CD14-positive monocyte (primary cell): ENCODE data around the gene ACTG1. TPM values are rescaled to one million over a fixed set of nuclear protein-coding genes. Genes with fewer than 3 reads are reported as not detected.

Source experiments
- DNase-seq, 3 donors: peaks; one replicate each; pipeline ENCODE4 v3.0.0-alpha.2; 2011 to 2022
- H2AFZ ChIP-seq: 2 replicates; pipeline ENCODE4 v1.6.0; 2012; ENCODE audit warnings: mild to moderate bottlenecking, low read depth, low read length, inconsistent platforms; ENCODE audit not compliant: insufficient read depth, poor library complexity, severe bottlenecking
- H3K27ac ChIP-seq, 2 donors: 1 replicate in 1 of 2; 2 replicates in 1 of 2; pipeline ENCODE4 v1.5.1; 2012 to 2013; ENCODE audit warnings: low read length in 2 of 2, control low read depth in 1 of 2, inconsistent platforms in 1 of 2, low read depth in 1 of 2, mild to moderate bottlenecking in 1 of 2
- H3K27me3 ChIP-seq, 2 donors: one replicate each; pipeline versions ENCODE4 v1.6.0 to v1.6.1; 2011 to 2013; ENCODE audit warnings: low read length in 2 of 2; ENCODE audit not compliant: control insufficient read depth in 2 of 2, insufficient read depth in 2 of 2
- H3K36me3 ChIP-seq, 2 donors: replicated peaks in 1 of 2; 1 replicate in 1 of 2; 2 replicates in 1 of 2; pipeline versions ENCODE4 v1.5.1 to v1.6.1; 2012 to 2013; ENCODE audit warnings: low read length in 2 of 2, control low read depth in 1 of 2, inconsistent platforms in 1 of 2, mild to moderate bottlenecking in 1 of 2; ENCODE audit not compliant: insufficient read depth in 2 of 2, control insufficient read depth in 1 of 2
- H3K4me1 ChIP-seq, 2 donors: 1 replicate in 1 of 2; 2 replicates in 1 of 2; pipeline versions ENCODE4 v1.5.1 to v1.6.1; 2012 to 2013; ENCODE audit warnings: low read length in 2 of 2, control low read depth in 1 of 2, inconsistent platforms in 1 of 2, mild to moderate bottlenecking in 1 of 2, moderate library complexity in 1 of 2; ENCODE audit not compliant: insufficient read depth in 2 of 2, control insufficient read depth in 1 of 2
- H3K4me2 ChIP-seq: replicated peaks from 2 replicates; pipeline ENCODE3; 2012; ENCODE audit warnings: low read length, moderate library complexity, mild to moderate bottlenecking; ENCODE audit not compliant: poor library complexity, severe bottlenecking; ENCODE audit errors: extremely low read depth
- H3K4me3 ChIP-seq, 3 experiments: fragments of 200-600 bp in 1 of 3; sonication (generic) in 1 of 3; replicated peaks in 1 of 3; 1 replicate in 2 of 3; 2 replicates in 1 of 3; pipeline ENCODE4 v1.5.1; 2011 to 2013; ENCODE audit warnings: low read length in 3 of 3, mild to moderate bottlenecking in 3 of 3, control low read depth in 2 of 3, low read depth in 2 of 3, inconsistent platforms in 1 of 3, moderate library complexity in 1 of 3
- H3K79me2 ChIP-seq: 2 replicates; pipeline ENCODE4 v1.6.0; 2012; ENCODE audit warnings: mild to moderate bottlenecking, control low read depth, inconsistent platforms, low read length, moderate library complexity; ENCODE audit not compliant: insufficient read depth
- H3K9ac ChIP-seq: 2 replicates; pipeline ENCODE4 v1.6.0; 2017; ENCODE audit warnings: low read length, mild to moderate bottlenecking; ENCODE audit not compliant: insufficient read depth, poor library complexity, severe bottlenecking
- H3K9me3 ChIP-seq, 2 donors: replicated peaks in 1 of 2; 1 replicate in 1 of 2; 2 replicates in 1 of 2; pipeline versions ENCODE4 v1.5.1 to v1.6.1; 2012 to 2013; ENCODE audit warnings: low read length in 2 of 2, control low read depth in 1 of 2; ENCODE audit not compliant: control insufficient read depth in 1 of 2, insufficient read depth in 1 of 2
- H4K20me1 ChIP-seq: 2 replicates; pipeline ENCODE4 v1.6.0; 2012; ENCODE audit warnings: mild to moderate bottlenecking, low read length, control low read depth, moderate library complexity; ENCODE audit not compliant: insufficient read depth
- H3K27ac Mint-ChIP-seq, 7 donors: one replicate each; pipeline ENCODE4 v1.8.0; 2020; ENCODE audit warnings: mild to moderate bottlenecking in 7 of 7, mixed read lengths in 7 of 7, moderate library complexity in 6 of 7, inconsistent platforms in 2 of 7
- H3K27me3 Mint-ChIP-seq, 3 donors: one replicate each; pipeline ENCODE4 v1.8.0; 2021 to 2022; ENCODE audit warnings: low read depth in 3 of 3, mild to moderate bottlenecking in 3 of 3, mixed read lengths in 3 of 3, moderate library complexity in 3 of 3, inconsistent platforms in 1 of 3
- H3K36me3 Mint-ChIP-seq, 2 donors: one replicate each; pipeline ENCODE4 v1.8.0; 2020; ENCODE audit warnings: mixed read lengths in 2 of 2, inconsistent platforms in 1 of 2, mild to moderate bottlenecking in 1 of 2
- H3K4me1 Mint-ChIP-seq: one replicate; pipeline ENCODE4 v1.8.0; 2020; ENCODE audit warnings: mild to moderate bottlenecking, mixed read lengths
- H3K4me3 Mint-ChIP-seq, 2 donors: one replicate each; pipeline ENCODE4 v1.8.0; 2020; ENCODE audit warnings: mild to moderate bottlenecking in 2 of 2, mixed read lengths in 2 of 2, moderate library complexity in 1 of 2
- H3K9me3 Mint-ChIP-seq, 7 donors: one replicate each; pipeline ENCODE4 v1.8.0; 2020 to 2022; ENCODE audit warnings: mixed read lengths in 7 of 7, mild to moderate bottlenecking in 6 of 7, moderate library complexity in 6 of 7, inconsistent platforms in 2 of 7
- CTCF ChIP-seq: fragments of 200-600 bp; IDR thresholded peaks from one replicate; pipeline ENCODE4 v1.8.0; 2022; ENCODE audit warnings: antibody characterized with exemption, mild to moderate bottlenecking
- WGBS: methylation state at CpG from one replicate; pipeline ENCODE4 v1.1.5; 2013; ENCODE audit warnings: missing lambda C conversion rate; ENCODE audit not compliant: insufficient coverage; 5-methylcytosine and 5-hydroxymethylcytosine counted together
- intact Hi-C, 2 donors: fragments of 100-400 bp; cut with micrococcal nuclease; formaldehyde crosslinking; loops; one replicate each; pipeline versions ENCODE4 v1.15.0 to v1.15.1; 2023
- polyA plus RNA-seq, 3 donors: library from polyadenylated mRNA; depleted of rRNA in 1 of 3; unstranded in 2 of 3; stranded (reverse) in 1 of 3; fragments of 300-500 nt in 2 of 3; fragments of >200 nt in 1 of 3; fragmentation: Illumina TruSeq in 2 of 3; gene quantifications; 1 replicate in 2 of 3; 2 replicates in 1 of 3; pipeline ENCODE4 v1.2.3, GENCODE V29; 2012 to 2021

Gene ACTG1
- polyA plus RNA-seq, 3 donors, result 1,133 to 3,195 (median 1,620) TPM

GRCh38 chr17:81514489-81514738 lies 1.8 kb upstream of the ACTG1 start:
- 0% methylated on average over 28 of the region's 34 CpGs for whole genome bisulfite sequencing
- H3K4me3 Mint-ChIP-seq, result peak overlapping the region; percentile 82 to 84
- peak overlapping the region; percentile 91 for H3K4me2 ChIP-seq
- no peaks in the 10 kb centered on the region for H3K27me3 ChIP-seq
- H3K27me3 Mint-ChIP-seq, result peaks cover 0 to 2% (median 0%) of the 10 kb centered on the region in 3 donors
- peaks cover 0 to 3% (median 0%) of the 10 kb centered on the region in 7 donors for H3K9me3 Mint-ChIP-seq
- DNase-seq, result no peak
- peak overlapping the region; percentile 84 to 89 for H3K27ac ChIP-seq
- H3K4me3 ChIP-seq, result peak overlapping the region; percentile 60 to 94 (median 73)
- peaks cover 61% of the 10 kb centered on the region for H3K4me1 Mint-ChIP-seq
- peak overlapping the region; percentile 77 for H2AFZ ChIP-seq
- peak overlapping the region; percentile 82 for H3K9ac ChIP-seq
- H3K36me3 Mint-ChIP-seq, result peaks cover 28 to 32% of the 10 kb centered on the region in 2 donors
- H3K36me3 ChIP-seq, result peaks cover 20 to 21% of the 10 kb centered on the region in 2 donors
- intact Hi-C loops, result loop anchor here (2.0 to 5.0 kb wide), 3 partner anchors 38 to 117 kb away; partner anchors contain the start of genes BAHCC1 (in 1 of the 2) and FAAP100 (in 1 of the 2)
- peak overlapping the region; percentile 60 to 86 (median 79) for H3K27ac Mint-ChIP-seq
- H4K20me1 ChIP-seq, result peaks cover 42% of the 10 kb centered on the region
- no peaks in the 10 kb centered on the region for H3K9me3 ChIP-seq
- peaks cover 73 to 88% of the 10 kb centered on the region in 2 donors for H3K4me1 ChIP-seq
- peaks cover 82% of the 10 kb centered on the region for H3K79me2 ChIP-seq
- TF ChIP-seq CTCF, result no peak

GRCh38 chr17:81513753-81514488 lies 1.3 kb upstream of the ACTG1 start:
- Mint-ChIP-seq H3K36me3 (peaks cover 33 to 37% of the 10 kb centered on the region in 2 donors), H3K27me3 (peaks cover 0 to 2% (median 0%) of the 10 kb centered on the region in 3 donors), H3K4me1 (peaks cover 66% of the 10 kb centered on the region), H3K9me3 (peaks cover 0 to 3% (median 0%) of the 10 kb centered on the region in 7 donors), H3K27ac (peak overlapping the region; percentile 79 to 94 (median 88)), H3K4me3 (peak overlapping the region; percentile 82 to 88)
- peak in 2 of 3 donors; percentile 37 to 41 for DNase-seq
- Histone ChIP-seq H3K27ac (peak overlapping the region; percentile 84 to 89), H3K9me3 (no peaks in the 10 kb centered on the region), H3K4me1 (peaks cover 73 to 88% of the 10 kb centered on the region in 2 donors), H3K36me3 (peaks cover 25 to 26% of the 10 kb centered on the region in 2 donors), H3K27me3 (no peaks in the 10 kb centered on the region), H3K4me2 (peak overlapping the region; percentile 91), H2AFZ (peak overlapping the region; percentile 77), H3K4me3 (peak overlapping the region; percentile 60 to 94 (median 73)), H4K20me1 (peaks cover 47% of the 10 kb centered on the region), H3K79me2 (peaks cover 87% of the 10 kb centered on the region), H3K9ac (peak overlapping the region; percentile 82)
- intact Hi-C loops, result loop anchor here (2.0 to 5.0 kb wide), 3 partner anchors 38 to 117 kb away; partner anchors contain the start of genes BAHCC1 (in 1 of the 2) and FAAP100 (in 1 of the 2)
- WGBS, result under 1% methylated on average over 59 of the region's 64 CpGs
- TF ChIP-seq CTCF, result no peak
